SU-DHL-6 (cell line): ENCODE results near the gene SPTBN5.

Source experiments
- EZH2phosphoT487 ChIP-seq: fragments of 200-600 bp; sonication (generic), shearing (Covaris generic); conservative IDR thresholded peaks from 2 replicates; pipeline ENCODE4 v1.6.1; 2018; ENCODE audit warnings: mild to moderate bottlenecking, antibody characterized with exemption, low read length, moderate library complexity, mixed read lengths
- TF ChIP-seq, protein P1 (sequence below): fragments of 200-600 bp; sonication (generic); IDR thresholded peaks from one replicate; pipeline ENCODE4 v1.5.1; 2017; ENCODE audit warnings: antibody characterized with exemption, mild to moderate bottlenecking, low read length, moderate library complexity; ENCODE audit not compliant: insufficient read depth, poor library complexity, severe bottlenecking

- TF ChIP-seq, protein P1, sequence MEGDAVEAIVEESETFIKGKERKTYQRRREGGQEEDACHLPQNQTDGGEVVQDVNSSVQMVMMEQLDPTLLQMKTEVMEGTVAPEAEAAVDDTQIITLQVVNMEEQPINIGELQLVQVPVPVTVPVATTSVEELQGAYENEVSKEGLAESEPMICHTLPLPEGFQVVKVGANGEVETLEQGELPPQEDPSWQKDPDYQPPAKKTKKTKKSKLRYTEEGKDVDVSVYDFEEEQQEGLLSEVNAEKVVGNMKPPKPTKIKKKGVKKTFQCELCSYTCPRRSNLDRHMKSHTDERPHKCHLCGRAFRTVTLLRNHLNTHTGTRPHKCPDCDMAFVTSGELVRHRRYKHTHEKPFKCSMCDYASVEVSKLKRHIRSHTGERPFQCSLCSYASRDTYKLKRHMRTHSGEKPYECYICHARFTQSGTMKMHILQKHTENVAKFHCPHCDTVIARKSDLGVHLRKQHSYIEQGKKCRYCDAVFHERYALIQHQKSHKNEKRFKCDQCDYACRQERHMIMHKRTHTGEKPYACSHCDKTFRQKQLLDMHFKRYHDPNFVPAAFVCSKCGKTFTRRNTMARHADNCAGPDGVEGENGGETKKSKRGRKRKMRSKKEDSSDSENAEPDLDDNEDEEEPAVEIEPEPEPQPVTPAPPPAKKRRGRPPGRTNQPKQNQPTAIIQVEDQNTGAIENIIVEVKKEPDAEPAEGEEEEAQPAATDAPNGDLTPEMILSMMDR = no peak
- TF ChIP-seq EZH2phosphoT487 = no peak
These were observed 32.0 kb downstream of the SPTBN5 start for GRCh38 chr15:41861736-41862356.
